Thoracic aorta (tissue), 2 donors: Measurements from ENCODE around the gene SDK1. TPM values are rescaled to one million over a fixed set of nuclear protein-coding genes. Genes with fewer than 3 reads are reported as not detected.

Experiments used
- ATAC-seq: fragments of 150-250 bp; one replicate; pipeline ENCODE4 v1.8.0; 2017; ENCODE audit warnings: low read depth; ENCODE audit not compliant: insufficient number of reproducible peaks, low FRiP score
- DNase-seq: peaks from one replicate; pipeline ENCODE4 v3.0.0-alpha.2; 2020; ENCODE audit warnings: low spot score
- H3K27ac ChIP-seq, 2 donors: fragments of 200-600 bp; sonication (generic); 1 replicate in 1 of 2; 2 replicates in 1 of 2; pipeline ENCODE4 v1.5.1; 2016; ENCODE audit warnings: mild to moderate bottlenecking in 2 of 2, moderate library complexity in 2 of 2
- H3K27me3 ChIP-seq: fragments of 200-600 bp; sonication (generic); replicated peaks from 2 replicates; pipeline ENCODE4 v1.6.0; 2016; ENCODE audit warnings: mild to moderate bottlenecking; ENCODE audit not compliant: insufficient read depth
- H3K36me3 ChIP-seq: fragments of 200-600 bp; sonication (generic); one replicate; pipeline ENCODE4 v1.5.1; 2016
- H3K4me1 ChIP-seq, 2 donors: fragments of 200-600 bp; sonication (generic); 1 replicate in 1 of 2; 2 replicates in 1 of 2; pipeline versions ENCODE4 v1.5.1 to v1.6.0; 2016; ENCODE audit warnings: low read depth in 2 of 2, mild to moderate bottlenecking in 1 of 2; ENCODE audit not compliant: control insufficient read depth in 1 of 2
- H3K4me3 ChIP-seq: fragments of 200-600 bp; sonication (generic); 2 replicates; pipeline ENCODE4 v1.5.1; 2016; ENCODE audit warnings: mild to moderate bottlenecking
- H3K9me3 ChIP-seq: fragments of 200-600 bp; sonication (generic); 2 replicates; pipeline ENCODE4 v1.5.1; 2016
- total RNA-seq, 2 donors: library from RNA; depleted of rRNA; stranded (reverse); fragments of >200 nt; gene quantifications; one replicate each; pipeline versions ENCODE4 v1.1.0 to v1.2.3, GENCODE V29; 2016
- TF ChIP-seq, protein P1 (sequence below): fragments of 200-600 bp; sonication (generic); IDR thresholded peaks from one replicate; pipeline ENCODE4 v1.5.1; 2019; ENCODE audit warnings: antibody characterized with exemption

Gene SDK1
- total RNA-seq, 2 donors from 2014 or later: 27.5 to 29.2 TPM

DNA sequence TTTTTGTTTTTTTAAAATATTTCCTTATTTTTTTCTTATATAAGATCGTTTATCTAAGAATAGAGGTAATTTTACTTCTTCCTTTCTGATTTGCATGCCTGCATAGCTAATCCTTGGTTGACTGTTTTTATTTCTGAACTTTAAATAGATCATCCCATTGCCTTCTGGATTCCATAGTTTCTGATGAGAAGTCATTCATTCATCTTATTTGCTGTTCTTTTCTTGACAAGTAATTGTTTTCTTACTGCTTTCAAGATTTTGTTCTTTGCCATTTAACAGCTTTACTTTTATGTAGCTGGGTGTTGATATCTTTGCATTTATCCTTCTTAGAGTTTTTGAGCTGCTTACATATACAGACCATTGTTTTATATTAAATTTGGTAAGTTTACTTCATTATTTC is 437.9 kb downstream of the SDK1 start:
- DNase-seq: no peak
- Histone ChIP-seq H3K4me1 (no peaks in the 10 kb centered on the region), H3K4me3 (no peak overlapping the region), H3K27ac (no peak overlapping the region), H3K27me3 (no peaks in the 10 kb centered on the region), H3K9me3 (peaks cover 10% of the 10 kb centered on the region), H3K36me3 (no peaks in the 10 kb centered on the region)
- TF ChIP-seq, protein P1, sequence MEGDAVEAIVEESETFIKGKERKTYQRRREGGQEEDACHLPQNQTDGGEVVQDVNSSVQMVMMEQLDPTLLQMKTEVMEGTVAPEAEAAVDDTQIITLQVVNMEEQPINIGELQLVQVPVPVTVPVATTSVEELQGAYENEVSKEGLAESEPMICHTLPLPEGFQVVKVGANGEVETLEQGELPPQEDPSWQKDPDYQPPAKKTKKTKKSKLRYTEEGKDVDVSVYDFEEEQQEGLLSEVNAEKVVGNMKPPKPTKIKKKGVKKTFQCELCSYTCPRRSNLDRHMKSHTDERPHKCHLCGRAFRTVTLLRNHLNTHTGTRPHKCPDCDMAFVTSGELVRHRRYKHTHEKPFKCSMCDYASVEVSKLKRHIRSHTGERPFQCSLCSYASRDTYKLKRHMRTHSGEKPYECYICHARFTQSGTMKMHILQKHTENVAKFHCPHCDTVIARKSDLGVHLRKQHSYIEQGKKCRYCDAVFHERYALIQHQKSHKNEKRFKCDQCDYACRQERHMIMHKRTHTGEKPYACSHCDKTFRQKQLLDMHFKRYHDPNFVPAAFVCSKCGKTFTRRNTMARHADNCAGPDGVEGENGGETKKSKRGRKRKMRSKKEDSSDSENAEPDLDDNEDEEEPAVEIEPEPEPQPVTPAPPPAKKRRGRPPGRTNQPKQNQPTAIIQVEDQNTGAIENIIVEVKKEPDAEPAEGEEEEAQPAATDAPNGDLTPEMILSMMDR: no peak
- ATAC-seq: no peak

DNA sequence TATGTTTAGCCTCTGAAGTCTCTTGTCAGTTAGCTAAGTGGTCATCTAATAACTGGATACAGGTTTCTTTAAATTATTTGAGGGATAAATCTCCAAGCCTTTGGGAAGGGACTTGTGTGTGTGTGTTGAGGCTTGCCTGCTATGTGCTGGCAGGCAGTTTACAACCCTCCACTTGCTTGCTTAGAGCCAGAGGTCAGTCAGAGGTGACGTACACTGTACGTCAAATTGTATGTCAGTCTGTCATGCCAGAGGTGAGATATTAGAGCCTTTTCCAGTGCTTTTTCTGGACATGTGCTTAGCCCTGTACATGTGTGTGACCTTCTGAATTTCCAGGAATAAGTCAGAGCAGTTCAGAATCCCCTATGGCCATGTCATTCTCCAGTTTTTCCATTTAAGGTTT is 438.9 kb downstream of the SDK1 start:
- no peak for ATAC-seq
- H3K9me3 ChIP-seq: peaks cover 10% of the 10 kb centered on the region

DNA sequence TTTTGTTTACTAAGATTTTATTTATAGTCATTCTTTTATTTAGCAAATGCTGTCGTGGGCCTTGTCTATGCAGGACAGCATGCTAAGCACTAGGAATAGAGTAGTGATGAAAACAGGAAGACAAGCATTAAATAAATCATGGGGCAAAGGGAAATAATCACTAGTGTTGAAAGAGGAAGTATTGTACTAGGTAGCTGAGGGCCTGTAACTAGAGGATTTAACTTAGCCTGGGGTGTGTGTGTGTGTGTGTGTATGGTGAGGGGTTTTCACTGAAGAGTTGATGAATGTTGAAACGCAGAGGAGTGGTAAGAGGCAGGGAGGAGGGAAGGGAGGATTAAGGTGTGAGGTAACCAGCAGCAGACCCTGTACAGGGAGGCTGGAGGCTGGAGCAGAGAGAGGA is 446.4 kb downstream of the SDK1 start:
- H3K27me3 ChIP-seq: no peaks in the 10 kb centered on the region
- no peak overlapping the region for H3K27ac ChIP-seq
- ATAC-seq (no peak), DNase-seq (no peak)
- H3K4me3 ChIP-seq: no peak overlapping the region
- TF ChIP-seq, protein P1: no peak
- no peaks in the 10 kb centered on the region for H3K36me3 ChIP-seq
- H3K9me3 ChIP-seq: no peaks in the 10 kb centered on the region
- H3K4me1 ChIP-seq: no peaks in the 10 kb centered on the region

More for the DNA sequence above, 438.9 kb downstream of the SDK1 start:
- Histone ChIP-seq H3K27me3 (no peaks in the 10 kb centered on the region), H3K27ac (no peak overlapping the region), H3K36me3 (no peaks in the 10 kb centered on the region), H3K4me3 (no peak overlapping the region), H3K4me1 (no peaks in the 10 kb centered on the region)
- TF ChIP-seq, protein P1: no peak
- no peak for DNase-seq

DNA sequence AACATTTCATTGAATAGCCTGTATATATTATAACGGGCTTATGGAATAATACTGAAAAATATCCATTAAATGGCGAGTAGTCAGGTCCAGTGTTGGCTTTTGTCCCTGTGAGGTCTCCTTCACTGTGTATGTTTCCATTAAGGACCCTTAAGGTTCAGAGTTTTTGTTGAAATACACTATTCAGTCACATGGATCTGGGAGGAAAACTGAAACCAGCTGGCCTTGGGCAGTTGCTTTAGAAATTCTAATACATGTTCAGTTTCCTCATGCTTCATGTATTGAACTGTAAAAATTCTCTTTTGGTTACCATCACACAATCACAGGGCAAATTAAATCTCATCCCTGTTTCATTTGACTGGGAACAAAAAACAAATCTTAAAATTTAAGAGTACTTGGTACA is 447.3 kb downstream of the SDK1 start:
- H3K27ac ChIP-seq: no peak overlapping the region
- TF ChIP-seq, protein P1: no peak
- no peaks in the 10 kb centered on the region for H3K36me3 ChIP-seq
- H3K27me3 ChIP-seq: no peaks in the 10 kb centered on the region
- no peak for ATAC-seq
- no peak overlapping the region for H3K4me3 ChIP-seq
- no peak for DNase-seq
- H3K9me3 ChIP-seq: no peaks in the 10 kb centered on the region
- no peaks in the 10 kb centered on the region for H3K4me1 ChIP-seq

DNA sequence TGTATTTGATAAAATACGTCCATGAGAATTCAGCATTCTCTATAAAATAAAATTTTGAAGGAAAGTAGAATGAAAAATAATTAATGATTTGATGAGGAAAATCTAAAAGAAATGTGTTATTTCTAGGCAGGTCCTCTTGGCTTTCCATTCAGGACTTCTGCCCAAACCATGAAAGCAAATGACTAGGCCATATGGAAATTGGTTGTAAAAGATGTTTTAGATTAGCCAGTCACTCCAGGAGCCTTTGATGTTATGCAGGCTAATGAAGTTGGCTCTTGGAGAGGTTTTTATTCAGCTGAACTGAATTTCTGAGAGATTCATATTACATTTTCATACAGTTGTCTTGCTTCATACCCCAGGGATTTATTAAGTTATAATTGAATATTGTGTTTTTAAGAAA is 452.8 kb downstream of the SDK1 start:
- TF ChIP-seq, protein P1: no peak
- DNase-seq: no peak
- Histone ChIP-seq H3K36me3 (no peaks in the 10 kb centered on the region), H3K9me3 (no peaks in the 10 kb centered on the region), H3K27ac (no peak overlapping the region), H3K27me3 (no peaks in the 10 kb centered on the region), H3K4me1 (no peaks in the 10 kb centered on the region), H3K4me3 (no peak overlapping the region)
- ATAC-seq: no peak
